ENCODE results near the gene P2RY11. TPM values are rescaled to one million over a fixed set of nuclear protein-coding genes. Genes with fewer than 3 reads are reported as not detected.

Gene P2RY11
- total RNA-seq, 2 donors from 2014 or later, result 7.6 to 16.7 TPM

DNA sequence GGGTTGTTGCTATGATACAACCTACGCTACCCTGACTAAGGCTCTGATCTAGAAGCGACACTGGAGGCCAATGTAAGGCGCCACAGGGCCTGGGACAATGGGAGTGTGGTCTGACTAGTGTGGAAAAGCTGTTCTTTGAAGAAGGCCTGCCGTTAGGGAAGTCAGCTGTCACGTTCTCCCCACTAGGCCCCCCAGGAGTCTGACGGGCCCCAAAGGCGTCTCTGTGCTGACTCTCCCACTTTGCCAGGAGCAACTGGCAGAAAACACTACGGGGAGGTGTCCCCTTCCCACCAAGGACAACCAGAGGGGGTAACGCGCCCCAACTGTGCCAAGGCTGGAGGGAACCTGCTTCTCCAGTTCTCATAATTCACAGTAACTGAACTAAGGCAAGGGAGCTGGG, 33.5 kb downstream of the P2RY11 start:
- TF ChIP-seq CTCF (IDR thresholded peaks at IDR 0.05), result no peak
- no peak overlapping the region for H3K9ac ChIP-seq (ENCODE audit: low read depth in 2 of 2, low read length in 2 of 2)
- intact Hi-C loops (cut with DNase I), result no loop called here
- H3K9me3 ChIP-seq, result no peaks in the 10 kb centered on the region
- no peak overlapping the region for H3K27ac ChIP-seq
- peaks cover 16% of the 10 kb centered on the region for H3K36me3 ChIP-seq
- H3K27me3 ChIP-seq, result no peaks in the 10 kb centered on the region
- no peak for DNase-seq
- H3K4me1 ChIP-seq, result no peaks in the 10 kb centered on the region
- no peak overlapping the region for H3K4me3 ChIP-seq

- Histone ChIP-seq H3K4me1 (no peaks in the 10 kb centered on the region), H3K9ac (ENCODE audit: low read depth in 2 of 2, low read length in 2 of 2) (no peak overlapping the region), H3K27ac (no peak overlapping the region), H3K36me3 (peaks cover 8% of the 10 kb centered on the region), H3K27me3 (no peaks in the 10 kb centered on the region), H3K9me3 (no peaks in the 10 kb centered on the region), H3K4me3 (no peak overlapping the region)
- no peak for TF ChIP-seq CTCF (IDR thresholded peaks at IDR 0.05)
- intact Hi-C loops (cut with DNase I), result no loop called here
- no peak for DNase-seq
Observed at GRCh38 chr19:10146142-10146541, 34.6 kb downstream of the P2RY11 start.

DNA sequence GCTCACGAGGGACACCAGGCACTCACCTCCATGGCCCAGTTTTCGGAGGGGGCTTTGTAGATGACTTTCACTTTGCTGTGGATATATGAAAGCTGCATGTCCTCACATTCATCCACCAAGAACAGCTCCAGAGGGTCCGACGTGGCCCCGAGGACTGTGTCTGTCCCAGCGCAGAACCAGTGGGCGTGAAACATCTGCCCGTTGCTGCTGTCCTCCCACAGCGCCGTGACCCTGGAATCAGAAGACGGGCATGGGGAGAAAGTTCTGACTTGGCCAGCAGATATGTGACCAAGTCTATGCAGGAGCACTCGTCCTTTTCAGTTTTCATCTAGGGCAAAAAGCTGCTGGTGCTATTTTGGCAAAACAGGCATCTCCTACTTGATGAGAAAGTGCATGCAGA, 37.9 kb downstream of the P2RY11 start:
- H3K9me3 ChIP-seq, result no peaks in the 10 kb centered on the region
- no peak for DNase-seq
- TF ChIP-seq CTCF (IDR thresholded peaks at IDR 0.05), result no peak
- no peak overlapping the region for H3K9ac ChIP-seq (ENCODE audit: low read depth in 2 of 2, low read length in 2 of 2)
- intact Hi-C loops (cut with DNase I), result no loop called here
- no peak overlapping the region for H3K4me3 ChIP-seq
- no peak overlapping the region for H3K27ac ChIP-seq
- H3K27me3 ChIP-seq, result no peaks in the 10 kb centered on the region
- no peaks in the 10 kb centered on the region for H3K4me1 ChIP-seq
- no peaks in the 10 kb centered on the region for H3K36me3 ChIP-seq

DNA sequence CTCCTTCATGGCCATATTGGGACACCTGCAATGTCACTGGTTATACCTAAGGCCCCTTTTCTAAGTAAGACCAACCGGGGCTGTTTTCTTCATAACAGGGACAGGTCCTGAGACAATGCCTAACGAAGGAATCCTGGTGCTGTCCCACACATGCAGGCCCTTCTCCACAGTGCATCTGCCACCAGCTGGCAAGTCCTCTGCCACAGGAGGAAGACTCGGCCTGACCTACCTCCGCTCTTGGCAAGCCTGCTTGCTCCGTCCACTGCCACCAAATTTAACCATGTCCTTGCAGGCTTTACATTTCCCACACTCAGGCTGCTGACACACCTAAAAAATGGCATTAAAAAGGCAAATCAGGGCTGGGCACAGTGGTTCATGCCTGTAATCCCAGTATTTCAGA, 40.0 kb downstream of the P2RY11 start:
- intact Hi-C loops (cut with DNase I), result no loop called here
- no peak overlapping the region for H3K4me3 ChIP-seq
- no peaks in the 10 kb centered on the region for H3K27me3 ChIP-seq
- no peak overlapping the region for H3K9ac ChIP-seq (ENCODE audit: low read depth in 2 of 2, low read length in 2 of 2)
- no peak for DNase-seq
- no peak overlapping the region for H3K27ac ChIP-seq
- no peaks in the 10 kb centered on the region for H3K4me1 ChIP-seq
- no peak for TF ChIP-seq CTCF (IDR thresholded peaks at IDR 0.05)
- H3K36me3 ChIP-seq, result no peaks in the 10 kb centered on the region
- no peaks in the 10 kb centered on the region for H3K9me3 ChIP-seq

GRCh38 chr19:10152100-10152499, 40.6 kb downstream of the P2RY11 start:
- Histone ChIP-seq H3K4me1 (no peaks in the 10 kb centered on the region), H3K9me3 (no peaks in the 10 kb centered on the region), H3K27ac (no peak overlapping the region), H3K27me3 (no peaks in the 10 kb centered on the region), H3K36me3 (no peaks in the 10 kb centered on the region), H3K9ac (ENCODE audit: low read depth in 2 of 2, low read length in 2 of 2) (no peak overlapping the region), H3K4me3 (no peak overlapping the region)
- intact Hi-C loops (cut with DNase I), result no loop called here
- DNase-seq, result no peak
- TF ChIP-seq CTCF (IDR thresholded peaks at IDR 0.05), result no peak

- no peaks in the 10 kb centered on the region for H3K4me1 ChIP-seq
- no peak overlapping the region for H3K9ac ChIP-seq (ENCODE audit: low read depth in 2 of 2, low read length in 2 of 2)
- no peak overlapping the region for H3K27ac ChIP-seq
- intact Hi-C loops (cut with DNase I), result no loop called here
- H3K9me3 ChIP-seq, result no peaks in the 10 kb centered on the region
- no peaks in the 10 kb centered on the region for H3K27me3 ChIP-seq
- no peak overlapping the region for H3K4me3 ChIP-seq
- peaks cover 19% of the 10 kb centered on the region for H3K36me3 ChIP-seq
- TF ChIP-seq CTCF (IDR thresholded peaks at IDR 0.05), result no peak
- DNase-seq, result no peak
Observed at GRCh38 chr19:10155839-10156238, 44.3 kb downstream of the P2RY11 start.
